ENCODE data around the gene SEPTIN5.

SEPTIN5 gene

DNA sequence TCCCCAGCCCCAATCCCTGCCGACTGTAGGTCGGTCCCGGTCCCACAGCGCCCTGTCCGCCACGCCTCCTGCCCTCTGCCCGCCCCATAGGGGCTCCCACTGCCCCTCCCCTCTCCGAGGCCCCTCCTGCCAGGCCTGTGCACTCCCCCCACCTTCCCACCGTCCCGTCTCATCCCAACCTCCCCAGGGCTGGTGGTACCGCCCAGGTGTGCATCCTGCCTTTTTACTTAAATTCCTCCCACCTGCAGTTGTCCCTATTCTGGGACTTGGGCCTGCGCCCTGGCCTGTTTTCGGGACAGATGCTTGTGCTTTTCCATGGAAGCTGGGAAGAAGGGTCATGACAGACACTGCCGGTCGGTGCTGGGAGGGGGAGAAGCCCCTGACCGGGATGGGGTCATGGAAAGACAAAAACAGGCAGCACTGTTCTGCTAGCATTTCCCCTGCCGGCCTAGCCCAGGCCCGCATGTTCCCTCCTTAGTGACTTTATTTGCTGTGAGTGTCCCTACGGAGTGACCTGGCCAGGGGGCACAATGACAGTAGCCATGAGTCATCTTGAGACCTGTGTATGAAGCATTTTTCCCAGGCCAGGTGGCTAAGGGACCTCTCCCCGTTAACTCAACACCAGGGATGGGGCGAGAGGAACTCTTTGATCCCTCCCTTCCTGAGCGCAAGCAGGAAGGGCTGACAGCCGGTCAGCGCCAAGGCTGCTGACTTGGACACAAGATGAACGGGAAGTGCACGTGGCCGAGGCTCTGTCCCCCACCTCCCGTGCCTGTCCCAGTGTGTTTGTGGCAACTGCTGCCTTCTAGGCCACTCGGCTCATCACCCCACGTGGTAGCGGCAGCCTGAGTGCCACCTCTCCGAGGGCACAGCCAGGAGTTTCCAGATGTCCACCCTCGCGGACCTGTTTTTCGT is 53.4 kb downstream of the SEPTIN5 start:
- H3K4me1 ChIP-seq (ENCODE audit: control insufficient read depth, insufficient read depth, low read length, poor library complexity, severe bottlenecking) = peaks cover 19% of the 10 kb centered on the region
- no peaks in the 10 kb centered on the region for H3K9me3 ChIP-seq (ENCODE audit: control insufficient read depth, low read length)
- no peak overlapping the region for H3K4me3 ChIP-seq (ENCODE audit: insufficient read depth, low read depth, low read length, poor library complexity, severe bottlenecking)
- no peak for DNase-seq
- H3K27me3 ChIP-seq (replicated peaks; ENCODE audit: control insufficient read depth, insufficient read depth, low read length, poor library complexity, severe bottlenecking) = peaks cover 48% of the 10 kb centered on the region
- no peaks in the 10 kb centered on the region for H3K36me3 ChIP-seq (ENCODE audit: control insufficient read depth, insufficient read depth, low read length)
- H3K27ac ChIP-seq (ENCODE audit: insufficient read depth, low read length, poor library complexity, severe bottlenecking) = no peak overlapping the region

GRCh38 chr22:19769393-19769715 is 55.1 kb downstream of the SEPTIN5 start:
- no peak for DNase-seq
- H3K4me3 ChIP-seq (ENCODE audit: insufficient read depth, low read depth, low read length, poor library complexity, severe bottlenecking) = no peak overlapping the region
- peaks cover 58% of the 10 kb centered on the region for H3K27me3 ChIP-seq (replicated peaks; ENCODE audit: control insufficient read depth, insufficient read depth, low read length, poor library complexity, severe bottlenecking)
- H3K27ac ChIP-seq (ENCODE audit: insufficient read depth, low read length, poor library complexity, severe bottlenecking) = no peak overlapping the region
- peaks cover 19% of the 10 kb centered on the region for H3K4me1 ChIP-seq (ENCODE audit: control insufficient read depth, insufficient read depth, low read length, poor library complexity, severe bottlenecking)
- H3K36me3 ChIP-seq (ENCODE audit: control insufficient read depth, insufficient read depth, low read length) = no peaks in the 10 kb centered on the region
- no peaks in the 10 kb centered on the region for H3K9me3 ChIP-seq (ENCODE audit: control insufficient read depth, low read length)

DNA sequence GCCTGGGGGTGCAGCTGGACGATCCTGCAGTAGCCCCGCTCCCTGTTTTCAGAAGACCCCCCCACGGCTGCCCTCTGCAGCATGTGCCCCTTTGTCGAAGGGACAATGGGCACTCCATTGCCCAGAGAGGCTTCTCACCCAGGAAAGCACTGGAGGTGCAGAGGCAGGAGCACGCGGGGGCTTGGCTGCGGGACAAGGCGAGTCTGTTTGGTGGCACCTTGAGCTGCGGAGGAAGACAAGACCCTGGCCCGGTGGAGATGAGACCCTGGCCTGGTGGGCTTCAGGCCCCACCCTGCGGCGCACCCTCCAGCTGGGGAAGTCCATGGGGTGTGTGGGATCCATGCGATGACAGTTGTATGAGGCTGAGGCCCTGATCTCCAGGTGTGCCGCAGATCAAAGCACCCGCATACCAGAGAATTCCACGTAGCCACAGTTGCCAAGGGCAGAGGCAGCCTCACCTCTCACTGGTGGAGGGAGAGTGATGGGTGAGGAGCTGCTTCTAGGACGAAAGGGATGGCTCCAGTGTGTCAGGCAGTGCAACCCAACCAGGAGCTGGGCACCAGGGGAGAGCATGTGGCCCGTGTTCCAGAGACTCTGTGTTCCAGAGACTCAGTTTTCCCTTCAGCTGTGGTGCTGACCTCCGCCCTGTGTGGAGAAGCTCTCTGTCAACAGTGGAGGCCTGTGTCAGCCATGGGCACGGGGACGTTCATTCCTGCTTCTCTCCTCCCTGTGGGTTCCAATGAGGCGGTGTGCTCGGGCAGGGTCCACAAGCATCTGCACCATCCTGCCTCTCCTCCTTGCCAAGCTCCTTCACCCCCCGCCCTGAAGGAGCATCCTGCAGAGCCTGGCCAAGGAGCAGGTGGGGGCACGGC is 56.3 kb downstream of the SEPTIN5 start:
- H3K27me3 ChIP-seq (replicated peaks; ENCODE audit: control insufficient read depth, insufficient read depth, low read length, poor library complexity, severe bottlenecking) = peaks cover 53% of the 10 kb centered on the region

GRCh38 chr22:19772422-19772672 is 58.0 kb downstream of the SEPTIN5 start:
- peaks cover 50% of the 10 kb centered on the region for H3K27me3 ChIP-seq (replicated peaks; ENCODE audit: control insufficient read depth, insufficient read depth, low read length, poor library complexity, severe bottlenecking)
- no peak overlapping the region for H3K27ac ChIP-seq (ENCODE audit: insufficient read depth, low read length, poor library complexity, severe bottlenecking)
- H3K4me1 ChIP-seq (ENCODE audit: control insufficient read depth, insufficient read depth, low read length, poor library complexity, severe bottlenecking) = peaks cover 7% of the 10 kb centered on the region
- DNase-seq = no peak
- H3K36me3 ChIP-seq (ENCODE audit: control insufficient read depth, insufficient read depth, low read length) = no peaks in the 10 kb centered on the region
- no peaks in the 10 kb centered on the region for H3K9me3 ChIP-seq (ENCODE audit: control insufficient read depth, low read length)
- no peak overlapping the region for H3K4me3 ChIP-seq (ENCODE audit: insufficient read depth, low read depth, low read length, poor library complexity, severe bottlenecking)

More for the DNA sequence above, 56.3 kb downstream of the SEPTIN5 start:
- Histone ChIP-seq H3K4me1 (ENCODE audit: control insufficient read depth, insufficient read depth, low read length, poor library complexity, severe bottlenecking) (peaks cover 13% of the 10 kb centered on the region), H3K9me3 (ENCODE audit: control insufficient read depth, low read length) (no peaks in the 10 kb centered on the region), H3K4me3 (ENCODE audit: insufficient read depth, low read depth, low read length, poor library complexity, severe bottlenecking) (no peak overlapping the region), H3K27ac (ENCODE audit: insufficient read depth, low read length, poor library complexity, severe bottlenecking) (no peak overlapping the region), H3K36me3 (ENCODE audit: control insufficient read depth, insufficient read depth, low read length) (no peaks in the 10 kb centered on the region)
- DNase-seq = no peak
